Progenitor cell of endocrine pancreas (in vitro differentiated cells): ENCODE data around the gene SEH1L. TPM values are rescaled to one million over a fixed set of nuclear protein-coding genes. Genes with fewer than 3 reads are reported as not detected.

Experiments used
- DNase-seq: peaks from one replicate; pipeline ENCODE4 v3.0.0; 2021; ENCODE audit warnings: low spot score; ENCODE audit not compliant: unreplicated experiment
- H3K27ac Mint-ChIP-seq: 2 replicates; pipeline ENCODE4 v1.8.0; 2021; ENCODE audit warnings: mild to moderate bottlenecking, moderate library complexity, mixed read lengths
- H3K27me3 Mint-ChIP-seq: 2 replicates; pipeline ENCODE4 v1.8.0; 2021; ENCODE audit warnings: mixed read lengths
- H3K36me3 Mint-ChIP-seq: 2 replicates; pipeline ENCODE4 v1.8.0; 2022; ENCODE audit warnings: mixed read lengths; ENCODE audit not compliant: insufficient read depth
- H3K4me1 Mint-ChIP-seq: 2 replicates; pipeline ENCODE4 v1.8.0; 2021; ENCODE audit warnings: low read depth, mixed read lengths
- H3K4me3 Mint-ChIP-seq: 2 replicates; pipeline ENCODE4 v1.8.0; 2021; ENCODE audit warnings: low read depth, mild to moderate bottlenecking, moderate library complexity, mixed read lengths
- H3K9me3 Mint-ChIP-seq: 2 replicates; pipeline ENCODE4 v1.8.0; 2021; ENCODE audit warnings: low read depth, mixed read lengths
- CTCF ChIP-seq: fragments of 200-600 bp; sonication (generic); IDR thresholded peaks from one replicate; pipeline ENCODE4 v1.5.0; 2021; ENCODE audit warnings: antibody characterized with exemption, mild to moderate bottlenecking; ENCODE audit not compliant: unreplicated experiment
- total RNA-seq: library from RNA; stranded (reverse); gene quantifications from 2 replicates; pipeline ENCODE4 v1.2.1, GENCODE V29; 2021

The SEH1L gene
- total RNA-seq, 1 donor from 2014 or later, result 43.3 TPM

- Mint-ChIP-seq H3K27ac (no peak overlapping the region), H3K4me1 (no peaks in the 10 kb centered on the region), H3K27me3 (no peaks in the 10 kb centered on the region), H3K4me3 (no peak overlapping the region), H3K9me3 (peaks cover 2% of the 10 kb centered on the region), H3K36me3 (no peaks in the 10 kb centered on the region)
- no peak for DNase-seq
- no peak for TF ChIP-seq CTCF
Measured at GRCh38 chr18:12922266-12922665, 25.5 kb upstream of the SEH1L start.

GRCh38 chr18:12924616-12925015, 23.2 kb upstream of the SEH1L start:
- H3K36me3 Mint-ChIP-seq, result no peaks in the 10 kb centered on the region
- no peak overlapping the region for H3K27ac Mint-ChIP-seq
- no peaks in the 10 kb centered on the region for H3K4me1 Mint-ChIP-seq
- H3K4me3 Mint-ChIP-seq, result no peak overlapping the region
- peaks cover 2% of the 10 kb centered on the region for H3K9me3 Mint-ChIP-seq
- no peaks in the 10 kb centered on the region for H3K27me3 Mint-ChIP-seq
- TF ChIP-seq CTCF, result no peak
- DNase-seq, result no peak

GRCh38 chr18:12928206-12928605, 19.6 kb upstream of the SEH1L start:
- no peak for DNase-seq
- H3K36me3 Mint-ChIP-seq, result no peaks in the 10 kb centered on the region
- H3K4me3 Mint-ChIP-seq, result no peak overlapping the region
- peaks cover 2% of the 10 kb centered on the region for H3K4me1 Mint-ChIP-seq
- no peaks in the 10 kb centered on the region for H3K9me3 Mint-ChIP-seq
- peaks cover 5% of the 10 kb centered on the region for H3K27me3 Mint-ChIP-seq
- TF ChIP-seq CTCF, result no peak
- no peak overlapping the region for H3K27ac Mint-ChIP-seq

- no peak overlapping the region for H3K27ac Mint-ChIP-seq
- no peaks in the 10 kb centered on the region for H3K9me3 Mint-ChIP-seq
Measured at GRCh38 chr18:12928641-12929040, 19.2 kb upstream of the SEH1L start.

GRCh38 chr18:12929477-12930083, 18.2 kb upstream of the SEH1L start:
- no peak overlapping the region for H3K27ac Mint-ChIP-seq
- no peak for DNase-seq
- H3K9me3 Mint-ChIP-seq, result no peaks in the 10 kb centered on the region
- H3K27me3 Mint-ChIP-seq, result peaks cover 7% of the 10 kb centered on the region
- TF ChIP-seq CTCF, result no peak
- no peaks in the 10 kb centered on the region for H3K36me3 Mint-ChIP-seq
- H3K4me3 Mint-ChIP-seq, result no peak overlapping the region
- H3K4me1 Mint-ChIP-seq, result peaks cover 3% of the 10 kb centered on the region

More at GRCh38 chr18:12928641-12929040, 19.2 kb upstream of the SEH1L start:
- no peak for DNase-seq
- peaks cover 5% of the 10 kb centered on the region for H3K27me3 Mint-ChIP-seq
- peaks cover 2% of the 10 kb centered on the region for H3K4me1 Mint-ChIP-seq
- TF ChIP-seq CTCF, result no peak
- H3K4me3 Mint-ChIP-seq, result no peak overlapping the region
- no peaks in the 10 kb centered on the region for H3K36me3 Mint-ChIP-seq
